HepG2 (cell line): Measurements from ENCODE around the gene KLF16. TPM values are rescaled to one million over a fixed set of nuclear protein-coding genes. Genes with fewer than 3 reads are reported as not detected.

Experiments used
- AGO2 ChIP-seq: fragments of 200-400 bp; formaldehyde crosslinking; optimal IDR thresholded peaks from 2 replicates; pipeline ENCODE3; 2017; ENCODE audit warnings: mild to moderate bottlenecking, low read depth, low read length, moderate library complexity
- AKAP8 ChIP-seq: sonication (generic); formaldehyde crosslinking; IDR thresholded peaks from 2 replicates; pipeline ENCODE4 v1.5.1; 2020; ENCODE audit warnings: mild to moderate bottlenecking, missing genetic modification reagents
- CAMTA2 ChIP-seq: sonication (generic); formaldehyde crosslinking; IDR thresholded peaks from 2 replicates; pipeline ENCODE4 v1.4.0; 2020; ENCODE audit warnings: mild to moderate bottlenecking, missing genetic modification reagents, borderline replicate concordance
- EHMT2 ChIP-seq: fragments of 200-600 bp; sonication (generic); IDR thresholded peaks from 2 replicates; pipeline ENCODE4 v1.7.0; 2017; ENCODE audit warnings: antibody characterized with exemption, low read depth, low read length, borderline replicate concordance
- GATA4 ChIP-seq: sonication (generic); IDR thresholded peaks from 2 replicates; pipeline ENCODE4 v1.6.1; 2016; ENCODE audit warnings: antibody characterized with exemption, low read depth, borderline replicate concordance
- HOXA3 ChIP-seq: sonication (generic); formaldehyde crosslinking; IDR thresholded peaks from 2 replicates; pipeline ENCODE4 v1.5.0; 2020; ENCODE audit warnings: missing genetic modification reagents
- KLF16 ChIP-seq, 2 experiments: sonication (generic) in 1 of 2; formaldehyde crosslinking in 1 of 2; IDR thresholded peaks; 2 replicates each; pipeline versions ENCODE4 v1.6.1 to v1.8.0; 2016 to 2023; ENCODE audit warnings: missing genetic modification reagents in 2 of 2, missing compliant biosample characterization in 1 of 2
- MYC ChIP-seq: sonication (generic); formaldehyde crosslinking; IDR thresholded peaks from 2 replicates; pipeline ENCODE4 v1.9.0; 2021; ENCODE audit warnings: missing genetic modification reagents, borderline replicate concordance
- PRDM4 ChIP-seq: sonication (generic); formaldehyde crosslinking; IDR thresholded peaks from 2 replicates; pipeline ENCODE4 v1.9.0; 2021; ENCODE audit warnings: missing genetic modification reagents, borderline replicate concordance
- SALL2 ChIP-seq: sonication (generic); formaldehyde crosslinking; IDR thresholded peaks from 2 replicates; pipeline ENCODE4 v1.8.1; 2023; ENCODE audit warnings: mild to moderate bottlenecking, missing genetic modification reagents, inconsistent platforms
- SOX5 ChIP-seq: IDR thresholded peaks from 2 replicates; pipeline ENCODE4 v1.6.1; 2016; ENCODE audit warnings: borderline replicate concordance
- SP2 ChIP-seq: sonication (generic); formaldehyde crosslinking; IDR thresholded peaks from 2 replicates; pipeline ENCODE4 v1.5.1; 2020; ENCODE audit warnings: mild to moderate bottlenecking, missing genetic modification reagents
- TFAP4 ChIP-seq: sonication (generic); IDR thresholded peaks from 2 replicates; pipeline ENCODE4 v1.6.1; 2016; ENCODE audit warnings: low read depth, borderline replicate concordance
- ZBTB7B ChIP-seq: sonication (generic); formaldehyde crosslinking; IDR thresholded peaks from 2 replicates; pipeline ENCODE4 v1.4.0; 2020; ENCODE audit warnings: missing genetic modification reagents
- ZFX ChIP-seq: sonication (generic); formaldehyde crosslinking; IDR thresholded peaks from 2 replicates; pipeline ENCODE4 v1.4.0; 2020; ENCODE audit warnings: mild to moderate bottlenecking, low read depth, missing genetic modification reagents, moderate library complexity
- ZFY ChIP-seq: sonication (generic); formaldehyde crosslinking; IDR thresholded peaks from 2 replicates; pipeline ENCODE4 v1.4.0; 2020; ENCODE audit warnings: missing genetic modification reagents
- ZNF12 ChIP-seq: sonication (generic); formaldehyde crosslinking; IDR thresholded peaks from 2 replicates; pipeline ENCODE4 v1.5.0; 2020; ENCODE audit warnings: missing genetic modification reagents
- ZNF274 ChIP-seq: sonication (generic); formaldehyde crosslinking; IDR thresholded peaks from 2 replicates; pipeline ENCODE4 v1.5.1; 2020; ENCODE audit warnings: mild to moderate bottlenecking, missing genetic modification reagents
- ZSCAN20 ChIP-seq: sonication (generic); formaldehyde crosslinking; IDR thresholded peaks from 2 replicates; pipeline ENCODE4 v1.4.0; 2020; ENCODE audit warnings: missing genetic modification reagents, mild to moderate bottlenecking, borderline replicate concordance
- polyA plus RNA-seq, 8 experiments: library from polyadenylated mRNA; depleted of rRNA in 3 of 8; stranded (reverse) in 7 of 8; unstranded in 1 of 8; fragments of >200 nt; fragmentation: Illumina TruSeq in 4 of 8; extraction: Trizol in 4 of 8; gene quantifications; 2 replicates each; pipeline versions ENCODE4 v1.2.1 to v1.2.3, GENCODE V29; 2011 to 2016; ENCODE audit warnings: low read depth in 4 of 8, missing spikeins in 1 of 8, mixed read lengths in 1 of 8; ENCODE audit not compliant: insufficient read depth in 1 of 8
- total RNA-seq, 5 experiments: library from RNA; depleted of rRNA; stranded (reverse); fragments of >200 nt; fragmentation: Illumina TruSeq; extraction: Trizol; gene quantifications; 2 replicates each; pipeline ENCODE4 v1.2.3, GENCODE V29; 2016; ENCODE audit warnings: low read depth in 1 of 5
- TF ChIP-seq, protein P1 (sequence below): sonication (generic); formaldehyde crosslinking; IDR thresholded peaks from 2 replicates; pipeline ENCODE4 v1.4.0; 2020; ENCODE audit warnings: missing genetic modification reagents, borderline replicate concordance
- TF ChIP-seq, protein P2 (sequence below): sonication (generic); formaldehyde crosslinking; IDR thresholded peaks from 2 replicates; pipeline ENCODE4 v1.8.0; 2022; ENCODE audit warnings: mild to moderate bottlenecking, missing genetic modification reagents

The KLF16 gene
- total and polyA plus RNA-seq, 2 of the 13 experiments (the other 11 are each of a cell fraction or from before 2014, with no cell fraction given): 3.5 to 6.7 TPM

DNA sequence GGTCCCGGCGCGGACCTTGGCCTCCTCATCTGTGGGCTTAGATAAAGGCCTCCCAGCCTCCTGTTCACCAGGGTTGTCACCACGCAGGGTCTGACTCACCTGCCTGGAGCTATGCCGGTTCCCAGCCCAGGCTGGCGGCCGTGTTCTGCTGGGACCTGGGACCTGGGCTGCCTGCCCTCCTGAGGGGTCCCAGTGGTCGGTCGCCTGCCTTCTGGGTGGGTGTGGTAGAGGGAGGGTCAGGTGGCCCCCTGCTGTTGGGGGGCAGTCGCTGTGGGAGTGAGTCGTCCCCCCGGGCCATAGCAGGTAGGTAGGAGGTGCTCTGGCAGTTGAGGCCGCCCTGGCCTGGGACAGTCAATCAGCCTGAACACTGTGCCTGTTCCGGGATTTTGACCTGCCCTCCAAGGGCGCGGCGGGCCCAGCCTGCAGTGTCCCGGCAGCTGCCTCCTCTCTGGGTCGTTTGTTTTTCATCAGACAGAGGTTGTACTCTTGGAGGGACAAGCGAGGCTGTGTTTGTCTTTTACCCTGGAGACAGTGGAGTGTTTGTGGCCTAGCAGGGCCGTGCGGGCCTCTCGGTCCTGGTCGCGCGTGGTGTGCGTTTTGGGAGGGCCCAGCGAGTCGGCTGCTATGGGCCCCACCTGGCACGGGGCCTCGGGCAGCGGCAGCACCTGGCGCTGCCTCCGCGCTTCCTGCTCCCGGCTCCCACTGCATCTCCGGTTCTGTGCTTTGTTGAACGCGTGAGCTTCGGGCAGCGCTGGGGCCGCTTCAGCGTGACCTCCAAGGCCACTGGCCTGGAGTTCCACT, 44.4 kb upstream of the KLF16 start (continued):
- TF ChIP-seq, protein P1, sequence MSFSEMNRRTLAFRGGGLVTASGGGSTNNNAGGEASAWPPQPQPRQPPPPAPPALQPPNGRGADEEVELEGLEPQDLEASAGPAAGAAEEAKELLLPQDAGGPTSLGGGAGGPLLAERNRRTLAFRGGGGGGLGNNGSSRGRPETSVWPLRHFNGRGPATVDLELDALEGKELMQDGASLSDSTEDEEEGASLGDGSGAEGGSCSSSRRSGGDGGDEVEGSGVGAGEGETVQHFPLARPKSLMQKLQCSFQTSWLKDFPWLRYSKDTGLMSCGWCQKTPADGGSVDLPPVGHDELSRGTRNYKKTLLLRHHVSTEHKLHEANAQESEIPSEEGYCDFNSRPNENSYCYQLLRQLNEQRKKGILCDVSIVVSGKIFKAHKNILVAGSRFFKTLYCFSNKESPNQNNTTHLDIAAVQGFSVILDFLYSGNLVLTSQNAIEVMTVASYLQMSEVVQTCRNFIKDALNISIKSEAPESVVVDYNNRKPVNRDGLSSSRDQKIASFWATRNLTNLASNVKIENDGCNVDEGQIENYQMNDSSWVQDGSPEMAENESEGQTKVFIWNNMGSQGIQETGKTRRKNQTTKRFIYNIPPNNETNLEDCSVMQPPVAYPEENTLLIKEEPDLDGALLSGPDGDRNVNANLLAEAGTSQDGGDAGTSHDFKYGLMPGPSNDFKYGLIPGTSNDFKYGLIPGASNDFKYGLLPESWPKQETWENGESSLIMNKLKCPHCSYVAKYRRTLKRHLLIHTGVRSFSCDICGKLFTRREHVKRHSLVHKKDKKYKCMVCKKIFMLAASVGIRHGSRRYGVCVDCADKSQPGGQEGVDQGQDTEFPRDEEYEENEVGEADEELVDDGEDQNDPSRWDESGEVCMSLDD: 0 out of 2 replicates have a peak, but pooled peaks have one; percentile 25
- no peak for TF ChIP-seq SOX5 (CRISPR knock-in tag)
- TF ChIP-seq ZNF274 (CRISPR knock-in tag): peak; percentile 34; the same call in 1 of the 2 replicates
- TF ChIP-seq AKAP8 (CRISPR knock-in tag): peak; percentile 67; the same call in 1 of the 2 replicates
- peak; percentile 88 for TF ChIP-seq ZFY (CRISPR knock-in tag)
- TF ChIP-seq ZSCAN20 (CRISPR knock-in tag): 0 out of 2 replicates have a peak, but pooled peaks have one; percentile 44
- TF ChIP-seq TFAP4: peak; percentile 36; the same call in 1 of the 2 replicates
- TF ChIP-seq AGO2: peak; percentile 89
- peak; percentile 7; the same call in 1 of the 2 replicates for TF ChIP-seq MYC
- no peak for TF ChIP-seq EHMT2
- TF ChIP-seq ZBTB7B (CRISPR knock-in tag): peak; percentile 67
- 0 out of 2 replicates have a peak, but pooled peaks have one; percentile 31 for TF ChIP-seq ZNF12 (CRISPR knock-in tag)
- TF ChIP-seq PRDM4 (CRISPR knock-in tag): no peak
- no peak for TF ChIP-seq SP2 (CRISPR knock-in tag)
- TF ChIP-seq CAMTA2 (CRISPR knock-in tag): no peak
- peak in 1 of 2 experiments; percentile 58; a peak in 1 of 4 replicates for TF ChIP-seq KLF16 (CRISPR knock-in tag; IDR thresholded peaks at IDR 0.05)
- peak; percentile 63; the same call in 1 of the 2 replicates for TF ChIP-seq SALL2 (CRISPR knock-in tag)
- peak; percentile 38; the same call in 1 of the 2 replicates for TF ChIP-seq HOXA3
- TF ChIP-seq, protein P2, sequence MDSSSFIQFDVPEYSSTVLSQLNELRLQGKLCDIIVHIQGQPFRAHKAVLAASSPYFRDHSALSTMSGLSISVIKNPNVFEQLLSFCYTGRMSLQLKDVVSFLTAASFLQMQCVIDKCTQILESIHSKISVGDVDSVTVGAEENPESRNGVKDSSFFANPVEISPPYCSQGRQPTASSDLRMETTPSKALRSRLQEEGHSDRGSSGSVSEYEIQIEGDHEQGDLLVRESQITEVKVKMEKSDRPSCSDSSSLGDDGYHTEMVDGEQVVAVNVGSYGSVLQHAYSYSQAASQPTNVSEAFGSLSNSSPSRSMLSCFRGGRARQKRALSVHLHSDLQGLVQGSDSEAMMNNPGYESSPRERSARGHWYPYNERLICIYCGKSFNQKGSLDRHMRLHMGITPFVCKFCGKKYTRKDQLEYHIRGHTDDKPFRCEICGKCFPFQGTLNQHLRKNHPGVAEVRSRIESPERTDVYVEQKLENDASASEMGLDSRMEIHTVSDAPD (CRISPR knock-in tag): peak; percentile 71; the same call in 1 of the 2 replicates
- peak; percentile 75 for TF ChIP-seq ZFX (CRISPR knock-in tag)
- TF ChIP-seq GATA4: no peak
